ENCODE data around the gene ZNF124.

ZNF124 gene

DNA sequence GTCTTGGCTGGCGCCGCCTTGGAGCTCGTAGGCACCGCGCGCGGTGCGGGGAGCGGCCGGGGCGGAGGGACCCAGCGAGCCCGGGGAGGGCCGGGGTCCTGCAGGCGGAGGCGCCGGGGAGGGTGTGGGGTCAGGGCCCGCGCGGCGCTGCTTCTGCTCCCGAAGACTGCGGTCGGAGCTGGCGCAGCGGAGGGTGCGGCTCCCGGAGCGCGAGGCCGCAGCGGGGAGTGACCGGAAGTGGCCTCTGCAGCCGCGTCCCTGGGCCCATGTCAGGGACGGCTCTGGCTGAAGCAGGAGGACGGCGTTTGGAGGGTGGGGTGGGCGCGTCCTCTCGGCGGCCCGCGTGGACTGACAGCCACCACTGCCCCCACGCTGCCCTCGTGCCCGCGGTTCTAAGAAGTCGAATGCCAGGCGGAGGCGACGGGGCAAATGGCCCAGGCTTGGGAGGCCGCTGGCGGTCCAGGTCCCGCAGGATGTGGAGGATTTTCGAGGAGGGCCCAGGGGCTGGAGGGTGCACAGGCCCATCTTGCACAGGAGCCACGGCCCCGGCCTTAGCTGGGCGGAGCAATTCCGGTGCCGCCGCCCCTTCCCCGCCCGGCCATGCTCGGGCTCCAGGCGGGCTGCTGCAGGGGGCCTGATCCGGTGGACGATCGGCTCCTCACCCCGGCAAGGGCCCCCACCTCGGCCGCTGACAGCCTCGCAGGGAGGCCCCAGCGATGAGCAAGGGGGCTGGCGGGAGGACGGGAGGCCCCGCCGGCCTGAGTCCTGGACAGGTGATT is 59.9 kb downstream of the ZNF124 start:
- DNase-seq = no peak

DNA sequence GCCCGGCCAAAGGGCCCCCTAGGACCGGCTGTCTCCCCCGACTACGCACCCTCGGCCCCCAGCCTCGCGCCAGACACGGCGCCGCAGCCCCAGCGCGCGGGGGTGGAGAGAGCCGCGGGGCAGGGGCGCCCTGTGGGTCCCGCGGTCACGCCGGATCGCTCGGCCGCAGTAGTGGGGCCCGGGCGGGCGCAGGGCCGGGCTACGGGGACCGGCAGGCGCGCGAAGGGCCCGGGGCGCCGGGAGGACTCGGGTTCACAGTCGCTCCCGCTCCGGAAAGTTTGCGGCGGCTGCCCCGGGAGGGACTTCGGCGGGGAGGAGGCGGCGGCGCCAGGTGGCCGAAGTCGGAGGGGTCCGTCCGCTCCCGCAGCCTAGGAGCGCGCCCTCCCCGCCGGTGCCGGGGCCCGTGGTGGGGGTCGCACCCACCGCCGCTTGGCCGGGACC is 60.5 kb downstream of the ZNF124 start:
- DNase-seq = no peak

DNA sequence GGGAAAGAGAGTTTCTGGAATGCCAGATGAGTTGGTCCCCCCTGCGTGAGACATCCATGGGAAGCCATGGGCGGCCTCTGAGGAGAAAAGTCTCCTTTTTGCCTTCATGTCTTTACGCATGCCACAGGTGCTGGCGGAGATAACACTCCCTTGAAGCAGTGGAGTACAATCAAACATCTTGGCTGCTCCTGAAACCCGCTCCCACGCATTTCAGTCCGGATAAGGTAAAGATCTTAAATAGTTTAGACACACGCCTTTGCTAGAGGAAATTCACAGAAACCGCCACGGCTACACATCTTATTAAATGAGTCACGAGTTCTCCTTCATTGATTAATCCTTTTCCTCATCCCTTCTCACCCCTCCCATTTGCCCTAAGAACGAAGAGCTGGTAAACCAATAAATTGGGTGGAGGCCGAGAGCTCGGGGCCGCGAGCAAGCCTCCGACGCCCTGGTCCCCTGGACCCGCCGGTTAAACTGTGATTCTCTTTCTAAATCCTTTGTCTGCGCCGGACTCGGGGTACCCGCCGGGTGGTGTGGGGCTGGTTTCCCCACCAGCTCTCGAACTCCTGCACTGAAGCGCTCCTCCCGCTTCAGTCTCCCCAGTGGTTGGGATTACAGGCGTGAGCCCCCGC is 61.1 kb downstream of the ZNF124 start:
- DNase-seq = peak; percentile 56

DNA sequence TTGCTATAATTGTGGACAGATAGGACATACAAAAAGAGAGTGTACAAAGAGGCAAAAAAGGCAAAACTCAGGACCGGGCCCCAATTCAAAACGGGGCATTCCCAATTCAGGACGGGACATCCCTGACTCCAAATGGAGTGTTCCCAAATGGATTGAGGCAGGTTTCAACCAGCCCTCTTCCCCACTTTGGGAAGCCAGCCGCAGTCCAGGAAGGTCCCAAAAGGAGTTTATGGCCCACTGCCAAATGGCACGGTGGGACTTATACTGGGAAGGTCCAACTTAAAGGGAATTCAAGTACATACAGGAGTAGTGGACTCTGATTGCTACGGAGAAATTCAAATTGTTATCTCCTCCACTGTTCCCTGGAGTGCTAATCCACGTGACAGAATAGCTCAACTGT is 64.1 kb downstream of the ZNF124 start:
- no peak for DNase-seq

DNA sequence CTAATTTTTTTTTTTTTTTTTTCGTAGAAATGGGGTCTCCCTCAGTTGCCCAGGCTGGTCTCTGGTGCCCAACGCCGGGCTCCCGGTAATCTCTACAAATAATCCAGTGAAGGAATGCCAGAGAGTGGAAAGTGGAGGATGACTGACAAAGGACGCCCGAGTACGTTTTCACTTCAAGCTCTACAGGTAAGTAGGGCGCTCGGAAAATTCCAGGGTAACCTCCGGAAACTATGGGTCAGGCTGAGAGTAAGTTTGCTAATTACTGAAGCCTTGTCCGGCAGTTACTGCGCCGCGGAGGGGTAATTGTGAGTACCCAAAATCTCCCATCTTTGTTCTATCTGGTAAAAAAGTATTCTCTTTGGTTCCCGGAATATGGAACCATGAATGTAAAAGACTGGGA is 65.9 kb downstream of the ZNF124 start:
- no peak for DNase-seq
